ENCODE data around the gene TRIM17.
A peak's percentile ranks its signal among the peaks of the same experiment; 100 is the strongest.

The TRIM17 gene

DNA sequence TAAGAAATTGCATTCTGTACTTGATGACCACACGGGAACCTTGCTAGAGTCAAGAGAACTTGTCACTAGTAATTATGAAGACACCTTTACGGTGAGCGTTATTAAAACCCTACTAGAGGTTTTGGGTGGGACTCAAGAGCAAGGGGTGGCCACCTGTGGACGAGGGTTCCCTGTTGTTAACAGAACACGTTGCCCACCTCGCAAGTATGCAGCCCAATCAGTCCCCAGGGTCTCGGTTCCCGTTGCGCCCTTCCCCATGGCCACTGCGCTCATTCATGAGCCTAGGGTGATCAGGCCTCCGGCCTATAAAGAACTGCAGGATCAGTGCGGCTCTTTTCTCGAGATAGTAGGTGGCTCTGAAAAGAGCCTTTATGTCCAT lies 40.3 kb upstream of the TRIM17 start:
- no peak for DNase-seq (ENCODE audit: low read depth in 1 of 2, low spot score in 1 of 2)
- TF ChIP-seq JUND (IDR thresholded peaks at IDR 0.05; ENCODE audit: low read depth) = no peak
- in situ Hi-C loops (cut with HindIII; ENCODE audit: low pct_unique_long_range_greater_than_20kb, low sequenced_read_pairs) = no loop called here

DNA sequence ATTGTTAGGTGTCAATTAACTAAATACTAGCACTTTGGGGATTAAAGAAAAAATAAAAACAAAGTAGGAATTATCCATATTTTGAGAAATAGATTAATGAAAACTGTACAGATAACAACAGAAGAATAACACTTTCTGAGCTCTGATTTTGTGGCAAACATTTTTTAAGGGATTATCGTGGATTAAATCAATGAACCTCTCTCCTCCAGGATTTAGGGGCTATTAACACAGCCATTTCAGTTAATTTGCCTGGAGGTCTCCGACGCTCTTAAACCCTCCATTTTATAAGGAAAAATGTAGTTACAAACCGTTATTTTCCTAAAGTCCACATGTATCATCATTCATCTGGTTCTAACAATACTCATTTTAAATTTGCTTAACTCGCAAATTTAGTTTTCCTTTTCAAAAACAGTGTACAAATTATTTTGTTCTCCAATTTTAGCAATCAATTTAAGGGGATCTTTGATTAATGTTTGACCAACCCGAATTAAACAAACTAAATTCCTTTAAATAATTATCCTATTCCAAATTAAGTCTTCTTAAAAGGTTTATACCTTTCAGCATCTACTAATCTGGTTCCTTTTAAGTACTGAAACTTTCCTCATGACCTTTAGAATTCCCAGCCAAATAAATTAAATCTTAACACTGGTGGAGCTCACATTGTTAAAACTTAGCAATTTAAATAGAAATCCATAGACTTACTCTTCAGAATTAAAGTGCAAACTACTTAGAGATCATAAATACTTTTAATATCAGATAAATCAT lies 39.8 kb upstream of the TRIM17 start:
- DNase-seq (ENCODE audit: low read depth in 1 of 2, low spot score in 1 of 2) = no peak
- TF ChIP-seq JUND (IDR thresholded peaks at IDR 0.05; ENCODE audit: low read depth) = no peak
- in situ Hi-C loops (cut with HindIII; ENCODE audit: low pct_unique_long_range_greater_than_20kb, low sequenced_read_pairs) = no loop called here

DNA sequence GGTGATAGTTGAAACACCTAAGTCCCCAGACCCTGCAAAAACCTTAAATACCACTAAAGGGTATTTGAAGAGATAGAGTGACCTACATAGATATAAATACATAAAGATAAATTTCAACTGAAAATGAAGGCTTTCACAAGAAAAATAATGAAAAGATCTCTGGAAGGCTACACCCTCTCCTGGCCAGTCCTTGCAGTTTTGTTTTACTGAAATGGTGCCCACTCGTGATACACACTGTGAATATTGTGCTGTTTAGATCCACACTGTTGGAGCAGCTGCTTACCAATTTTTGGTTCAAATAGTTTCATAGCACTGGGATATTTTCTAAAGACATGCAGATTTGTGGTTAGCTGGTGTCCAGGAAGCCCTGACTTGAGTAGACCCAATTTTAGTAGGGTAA lies 39.1 kb upstream of the TRIM17 start:
- peak in 1 of 2 experiments; percentile 39 for DNase-seq (ENCODE audit: low read depth in 1 of 2, low spot score in 1 of 2)
- in situ Hi-C loops (cut with HindIII; ENCODE audit: low pct_unique_long_range_greater_than_20kb, low sequenced_read_pairs) = no loop called here

DNA sequence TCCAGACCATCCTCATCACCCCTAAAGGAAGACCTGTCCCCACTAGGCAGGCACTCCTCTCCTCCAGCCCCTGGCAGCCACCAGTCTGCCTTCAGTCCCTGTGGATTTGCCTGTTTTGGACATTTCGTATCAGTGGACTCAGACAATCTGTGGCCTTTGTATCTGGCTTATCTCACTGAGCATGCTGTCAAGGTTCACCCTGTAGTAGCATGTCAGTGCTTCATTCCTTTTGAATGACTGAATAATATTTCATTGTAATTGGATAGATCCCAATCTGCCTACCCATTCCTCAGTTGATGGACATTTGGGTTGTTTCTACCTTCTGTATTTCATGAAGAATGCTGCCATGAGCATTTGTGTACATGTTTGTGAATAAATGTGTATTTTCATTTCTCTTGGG lies 37.6 kb upstream of the TRIM17 start:
- in situ Hi-C loops (cut with HindIII; ENCODE audit: low pct_unique_long_range_greater_than_20kb, low sequenced_read_pairs) = no loop called here
- DNase-seq (ENCODE audit: low read depth in 1 of 2, low spot score in 1 of 2) = no peak

More for the DNA sequence above, 39.1 kb upstream of the TRIM17 start:
- TF ChIP-seq JUND (IDR thresholded peaks at IDR 0.05; ENCODE audit: low read depth) = no peak

DNA sequence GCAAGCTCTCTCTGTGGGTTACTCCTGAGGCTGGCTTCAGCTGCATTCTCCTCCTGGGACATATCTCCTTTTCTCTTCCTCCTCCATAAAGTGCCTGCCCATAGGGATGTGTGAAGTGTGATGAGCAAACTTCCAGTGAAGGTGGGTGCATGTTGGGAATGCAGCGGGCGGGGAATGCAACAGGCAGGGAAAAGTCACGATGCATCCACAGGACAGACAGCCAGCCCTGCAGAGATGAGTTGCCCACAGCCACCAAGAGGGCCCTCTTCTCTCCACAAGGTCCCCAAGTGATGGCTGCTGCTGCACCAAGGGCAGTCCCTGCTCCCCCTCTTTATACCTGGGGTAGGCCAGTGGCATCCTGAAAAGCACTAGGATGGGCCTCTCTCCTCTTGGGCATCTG lies 37.0 kb upstream of the TRIM17 start:
- DNase-seq (ENCODE audit: low read depth in 1 of 2, low spot score in 1 of 2) = no peak
- in situ Hi-C loops (cut with HindIII; ENCODE audit: low pct_unique_long_range_greater_than_20kb, low sequenced_read_pairs) = no loop called here
- TF ChIP-seq JUND (IDR thresholded peaks at IDR 0.05; ENCODE audit: low read depth) = no peak

More for the DNA sequence above, 37.6 kb upstream of the TRIM17 start:
- no peak for TF ChIP-seq JUND (IDR thresholded peaks at IDR 0.05; ENCODE audit: low read depth)

DNA sequence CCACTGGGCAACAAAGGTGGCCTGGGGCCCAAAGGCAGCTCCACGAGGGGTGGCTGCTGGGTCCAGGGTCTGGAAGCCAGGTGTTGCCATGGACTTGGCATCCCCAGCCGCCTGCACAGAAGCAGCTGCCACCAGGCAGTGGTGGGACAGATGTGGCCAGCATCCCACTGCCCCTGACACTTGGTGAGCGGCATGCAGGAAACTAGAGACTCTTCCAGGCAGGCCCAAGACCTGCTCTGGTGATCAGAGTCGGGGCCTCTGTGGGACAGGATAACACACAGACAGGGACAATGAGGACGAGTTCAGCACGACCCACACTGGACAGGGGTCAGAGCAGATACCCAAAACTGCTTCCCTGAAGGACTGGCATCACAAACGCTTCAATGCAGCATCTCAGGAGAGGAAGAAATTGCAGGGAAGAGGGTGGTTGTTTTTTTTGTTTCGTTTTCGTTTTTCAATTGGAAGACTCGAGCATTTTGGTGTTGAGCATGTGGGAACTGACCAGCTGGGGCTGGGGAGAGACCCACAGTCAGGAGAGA lies 36.4 kb upstream of the TRIM17 start:
- in situ Hi-C loops (cut with HindIII; ENCODE audit: low pct_unique_long_range_greater_than_20kb, low sequenced_read_pairs) = no loop called here
- no peak for TF ChIP-seq JUND (IDR thresholded peaks at IDR 0.05; ENCODE audit: low read depth)
- DNase-seq (ENCODE audit: low read depth in 1 of 2, low spot score in 1 of 2) = no peak

DNA sequence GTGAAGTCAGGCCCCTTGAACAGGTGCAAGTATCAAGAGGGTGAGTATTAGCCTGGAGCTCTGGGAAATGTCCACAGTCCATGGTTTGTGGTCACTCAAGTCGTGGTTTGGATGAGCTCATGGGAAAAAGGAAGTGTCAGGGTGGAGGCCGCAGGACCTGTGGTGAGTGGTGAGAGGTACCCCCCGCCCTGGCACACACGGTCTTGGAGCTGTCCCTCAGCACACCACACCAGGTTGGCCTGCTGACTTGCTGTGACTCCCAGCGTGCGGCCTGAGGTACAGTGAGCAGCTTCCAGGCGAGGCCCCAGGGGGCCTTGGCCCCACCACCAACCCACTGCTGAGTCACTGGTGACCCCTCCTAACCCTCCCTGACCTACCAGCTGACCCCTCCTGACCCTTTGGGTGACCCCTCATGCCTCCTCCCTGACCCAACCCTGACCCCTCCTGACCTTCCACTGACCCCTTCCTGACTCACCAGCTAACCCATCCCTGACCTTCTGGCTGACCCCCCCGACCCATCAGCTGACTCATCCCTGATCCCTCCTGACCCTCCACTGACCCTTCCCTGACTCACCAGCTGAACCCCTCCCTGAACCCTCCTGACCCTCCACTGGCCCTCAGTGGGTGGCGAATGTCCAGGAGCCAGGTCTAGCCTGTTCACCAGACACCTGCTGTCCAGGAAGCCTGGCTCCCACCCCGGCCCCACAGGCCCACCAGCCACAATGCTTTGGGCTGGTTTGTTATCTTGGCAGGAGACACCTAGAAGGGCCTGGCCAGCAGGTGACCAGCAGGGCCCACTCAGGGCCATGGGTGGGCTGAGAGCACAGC lies 35.7 kb upstream of the TRIM17 start:
- TF ChIP-seq JUND (IDR thresholded peaks at IDR 0.05; ENCODE audit: low read depth) = no peak
- in situ Hi-C loops (cut with HindIII; ENCODE audit: low pct_unique_long_range_greater_than_20kb, low sequenced_read_pairs) = no loop called here
- no peak for DNase-seq (ENCODE audit: low read depth in 1 of 2, low spot score in 1 of 2)

DNA sequence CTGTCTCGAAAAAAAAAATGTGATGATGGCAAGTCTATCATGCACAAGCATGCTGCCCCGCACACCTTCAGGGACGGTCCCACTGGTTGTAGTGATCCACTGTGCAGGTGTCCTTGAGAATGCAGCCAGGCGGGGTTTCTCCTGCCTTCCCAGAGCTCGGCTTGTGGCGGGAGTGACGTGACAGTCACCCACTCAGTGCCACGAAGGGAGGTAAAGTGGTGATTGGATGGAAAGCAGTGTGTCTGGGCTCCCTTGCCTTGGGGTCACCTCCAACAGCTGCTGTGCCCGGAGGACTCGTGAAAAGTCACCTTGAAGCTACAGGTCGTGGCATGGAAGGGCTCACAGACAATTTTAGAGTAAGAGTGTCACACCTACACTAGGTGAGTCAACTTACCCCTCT lies 33.5 kb upstream of the TRIM17 start:
- TF ChIP-seq JUND (IDR thresholded peaks at IDR 0.05; ENCODE audit: low read depth) = no peak
- in situ Hi-C loops (cut with HindIII; ENCODE audit: low pct_unique_long_range_greater_than_20kb, low sequenced_read_pairs) = no loop called here
- DNase-seq (ENCODE audit: low read depth in 1 of 2, low spot score in 1 of 2) = no peak

DNA sequence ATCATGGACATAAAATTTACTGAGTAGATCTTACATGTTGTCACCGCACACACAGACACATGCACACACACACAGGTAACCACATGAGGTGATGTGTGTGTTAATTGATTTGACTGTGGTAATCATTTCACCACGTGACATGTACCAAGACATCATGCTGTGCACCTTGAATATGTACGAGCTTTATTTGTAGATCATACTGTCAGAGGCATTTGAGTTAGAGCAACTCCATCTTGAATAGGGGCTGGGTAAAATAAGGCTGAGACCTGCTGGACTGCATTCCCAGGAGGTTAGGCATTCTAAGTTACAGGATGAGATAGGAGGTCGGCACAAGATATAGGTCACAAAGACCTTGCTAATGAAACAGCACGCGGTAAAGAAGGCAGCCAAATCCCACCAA lies 31.7 kb upstream of the TRIM17 start:
- TF ChIP-seq JUND (IDR thresholded peaks at IDR 0.05; ENCODE audit: low read depth) = no peak
- in situ Hi-C loops (cut with HindIII; ENCODE audit: low pct_unique_long_range_greater_than_20kb, low sequenced_read_pairs) = no loop called here
- DNase-seq (ENCODE audit: low read depth in 1 of 2, low spot score in 1 of 2) = no peak

DNA sequence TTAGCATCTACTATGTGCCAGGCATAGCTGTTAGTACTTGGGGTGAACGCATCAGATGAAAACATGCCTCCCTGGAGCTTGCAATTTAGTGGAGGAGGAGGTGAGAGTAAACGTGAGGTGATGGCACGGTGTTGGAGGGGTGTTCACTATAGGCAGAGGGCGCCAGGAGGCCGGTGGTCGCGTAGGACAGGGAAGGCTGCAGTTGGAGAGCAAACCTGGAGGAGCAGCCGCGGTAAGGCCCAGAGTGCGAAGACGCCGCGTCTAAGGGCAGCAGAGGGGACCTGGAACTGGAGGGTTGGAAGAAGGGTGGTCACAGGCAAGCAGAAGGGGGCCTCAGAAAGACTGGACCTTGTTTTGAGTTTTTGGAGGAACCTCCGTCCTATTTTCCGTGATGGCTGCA lies 30.2 kb upstream of the TRIM17 start:
- DNase-seq (ENCODE audit: low read depth in 1 of 2, low spot score in 1 of 2) = no peak
- TF ChIP-seq JUND (IDR thresholded peaks at IDR 0.05; ENCODE audit: low read depth) = no peak
- in situ Hi-C loops (cut with HindIII; ENCODE audit: low pct_unique_long_range_greater_than_20kb, low sequenced_read_pairs) = no loop called here

DNA sequence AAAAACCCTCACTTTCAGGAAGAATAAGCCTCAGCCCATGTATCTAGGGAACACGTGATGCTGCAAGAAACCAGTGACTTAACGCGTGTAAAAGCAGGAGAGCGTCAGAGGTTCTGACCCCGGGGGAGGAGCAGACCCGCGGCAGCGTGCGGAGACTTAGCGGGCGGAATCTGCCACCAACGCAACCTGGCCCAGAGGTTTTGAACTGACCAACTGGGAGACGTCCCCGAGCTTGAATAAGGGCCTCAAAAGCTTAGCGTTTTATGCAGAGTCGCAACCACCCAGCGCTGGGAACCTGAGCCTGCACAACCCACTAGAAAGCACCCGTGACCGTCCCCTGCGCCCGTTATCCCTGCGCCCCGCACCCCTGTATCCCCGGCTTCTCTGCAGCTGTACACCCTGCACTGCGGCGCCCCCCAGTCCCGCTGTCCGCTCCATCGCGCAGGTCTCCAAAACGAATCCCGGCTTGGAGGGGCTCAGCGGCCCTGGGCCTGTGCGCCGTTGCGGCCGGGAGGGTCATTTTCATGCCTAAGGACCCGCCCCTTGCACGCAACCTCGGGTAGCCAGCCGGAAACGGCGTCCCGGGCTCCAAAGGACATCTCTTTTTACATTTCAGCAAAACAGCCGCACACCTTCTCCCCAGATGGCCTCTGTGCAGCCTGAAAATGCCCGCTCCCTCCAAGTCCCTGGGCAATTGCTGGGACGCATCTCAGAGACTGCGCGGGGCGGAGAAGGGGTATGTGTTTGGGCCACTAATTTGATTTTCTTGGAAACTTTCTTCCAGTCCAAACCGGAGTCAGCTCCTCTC lies 29.4 kb upstream of the TRIM17 start:
- TF ChIP-seq JUND (IDR thresholded peaks at IDR 0.05; ENCODE audit: low read depth) = no peak
- in situ Hi-C loops (cut with HindIII; ENCODE audit: low pct_unique_long_range_greater_than_20kb, low sequenced_read_pairs) = no loop called here
- DNase-seq (ENCODE audit: low read depth in 1 of 2, low spot score in 1 of 2) = peak; percentile 46 to 73

DNA sequence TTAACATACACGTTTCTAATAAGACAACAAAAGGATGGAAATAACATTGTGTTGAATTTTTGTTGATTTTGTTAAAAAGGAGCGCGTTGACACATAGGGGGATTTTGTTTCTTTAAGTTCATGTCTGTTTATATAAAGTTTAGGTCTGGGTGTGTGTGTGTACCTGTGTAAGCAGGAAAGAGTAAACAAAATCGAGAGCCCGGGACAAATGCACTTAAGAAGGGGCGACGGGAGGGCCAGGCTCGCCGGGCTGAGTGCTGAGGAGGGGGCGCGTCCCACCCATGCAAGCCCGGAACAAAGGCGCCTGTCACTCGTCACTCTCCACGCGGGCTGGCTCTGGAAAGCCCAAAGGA lies 28.8 kb upstream of the TRIM17 start:
- TF ChIP-seq JUND (IDR thresholded peaks at IDR 0.05; ENCODE audit: low read depth) = no peak
- DNase-seq (ENCODE audit: low read depth in 1 of 2, low spot score in 1 of 2) = no peak
- in situ Hi-C loops (cut with HindIII; ENCODE audit: low pct_unique_long_range_greater_than_20kb, low sequenced_read_pairs) = no loop called here

All from T47D (cell line).